ENCODE measurements around the gene CTTNBP2NL.

GRCh38 chr1:112457241-112457640 is 61.2 kb downstream of the CTTNBP2NL start:
- TF ChIP-seq POLR2A (IDR thresholded peaks at IDR 0.05; ENCODE audit: low read depth, low read length), result no peak
- no peak for TF ChIP-seq ESRRA (IDR thresholded peaks at IDR 0.05; ENCODE audit: low read length)
- TF ChIP-seq POLR2AphosphoS2 (IDR thresholded peaks at IDR 0.05; ENCODE audit: low read depth, low read length), result no peak
- no peak for TF ChIP-seq CEBPB (IDR thresholded peaks at IDR 0.05; ENCODE audit: borderline replicate concordance in 1 of 2, low read depth in 2 of 2, low read length in 2 of 2)
- no peak for TF ChIP-seq RCOR1 (conservative IDR thresholded peaks at IDR 0.05; ENCODE audit: low read depth, low read length)
- no peak for TF ChIP-seq FOXK2 (IDR thresholded peaks at IDR 0.05)
- no peak for TF ChIP-seq CBX5 (IDR thresholded peaks at IDR 0.05; ENCODE audit: low read depth)
- TF ChIP-seq POU2F2 (IDR thresholded peaks at IDR 0.05; ENCODE audit: borderline replicate concordance, low read depth, low read length), result no peak
- TF ChIP-seq, protein P1, sequence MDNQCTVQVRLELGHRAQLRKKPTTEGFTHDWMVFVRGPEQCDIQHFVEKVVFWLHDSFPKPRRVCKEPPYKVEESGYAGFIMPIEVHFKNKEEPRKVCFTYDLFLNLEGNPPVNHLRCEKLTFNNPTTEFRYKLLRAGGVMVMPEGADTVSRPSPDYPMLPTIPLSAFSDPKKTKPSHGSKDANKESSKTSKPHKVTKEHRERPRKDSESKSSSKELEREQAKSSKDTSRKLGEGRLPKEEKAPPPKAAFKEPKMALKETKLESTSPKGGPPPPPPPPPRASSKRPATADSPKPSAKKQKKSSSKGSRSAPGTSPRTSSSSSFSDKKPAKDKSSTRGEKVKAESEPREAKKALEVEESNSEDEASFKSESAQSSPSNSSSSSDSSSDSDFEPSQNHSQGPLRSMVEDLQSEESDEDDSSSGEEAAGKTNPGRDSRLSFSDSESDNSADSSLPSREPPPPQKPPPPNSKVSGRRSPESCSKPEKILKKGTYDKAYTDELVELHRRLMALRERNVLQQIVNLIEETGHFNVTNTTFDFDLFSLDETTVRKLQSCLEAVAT (IDR thresholded peaks at IDR 0.05), result no peak
- no peak for TF ChIP-seq BACH1 (IDR thresholded peaks at IDR 0.05; ENCODE audit: borderline replicate concordance)
